MCF 10A (cell line): ENCODE results near the gene CRYGN. TPM values are rescaled to one million over a fixed set of nuclear protein-coding genes. Genes with fewer than 3 reads are reported as not detected.

Source experiments
- BruUV-seq: library from RNA; stranded (reverse); fragments of 400-500 nt; replicated peaks from 2 replicates; lab custom pipeline; 2021; lab: Mats Ljungman, UMichigan
- CTCF ChIA-PET: fragments of 300-600 bp; sonication (Branson Sonifier 250); formaldehyde crosslinking; extraction: SDS; loops from one replicate; lab custom pipeline; 2021; ENCODE audit warnings: antibody characterized with exemption, inconsistent platforms; lab: Yijun Ruan, JAX
- POLR2A ChIA-PET: fragments of 300-600, 350-650 bp; sonication (Branson Sonifier 250); formaldehyde crosslinking; extraction: SDS; loops from one replicate; lab custom pipeline; 2020; ENCODE audit warnings: antibody characterized with exemption, inconsistent platforms; lab: Yijun Ruan, JAX
- DNase-seq: peaks from one replicate; pipeline ENCODE4 v3.0.0-alpha.2; 2018; ENCODE audit not compliant: unreplicated experiment
- H3K27ac Mint-ChIP-seq: one replicate; pipeline ENCODE4 v1.8.0; 2022; ENCODE audit warnings: mild to moderate bottlenecking, low read depth, mixed read lengths; ENCODE audit not compliant: unreplicated experiment
- H3K27me3 Mint-ChIP-seq: one replicate; pipeline ENCODE4 v1.8.0; 2022; ENCODE audit warnings: mixed read lengths; ENCODE audit not compliant: insufficient read depth, unreplicated experiment
- H3K36me3 Mint-ChIP-seq: one replicate; pipeline ENCODE4 v1.8.0; 2022; ENCODE audit warnings: mild to moderate bottlenecking, moderate library complexity, mixed read lengths; ENCODE audit not compliant: insufficient read depth, unreplicated experiment
- H3K4me1 Mint-ChIP-seq: one replicate; pipeline ENCODE4 v1.8.0; 2022; ENCODE audit warnings: mixed read lengths; ENCODE audit not compliant: insufficient read depth, unreplicated experiment
- H3K4me3 Mint-ChIP-seq: one replicate; pipeline ENCODE4 v1.8.0; 2022; ENCODE audit warnings: mild to moderate bottlenecking, moderate library complexity, mixed read lengths; ENCODE audit not compliant: unreplicated experiment
- H3K9me3 Mint-ChIP-seq: one replicate; pipeline ENCODE4 v1.8.0; 2022; ENCODE audit warnings: mixed read lengths; ENCODE audit not compliant: unreplicated experiment
- CTCF ChIP-seq: fragments of 200-600 bp; IDR thresholded peaks from one replicate; pipeline ENCODE4 v1.8.0; 2022; ENCODE audit warnings: antibody characterized with exemption, mild to moderate bottlenecking; ENCODE audit not compliant: unreplicated experiment
- intact Hi-C: fragments of 100-400 bp; cut with micrococcal nuclease; formaldehyde crosslinking; loops from 2 replicates; pipeline ENCODE4 v1.14.1; 2022
- total RNA-seq: library from RNA; stranded (reverse); gene quantifications from 2 replicates; pipeline ENCODE4 v1.2.3, GENCODE V29; 2022

The CRYGN gene
- total RNA-seq, 1 experiment from 2014 or later: not detected

GRCh38 chr7:151398446-151399304 lies 41.3 kb downstream of the CRYGN start:
- BruUV-seq: no TSS peak
- intact Hi-C loops: no loop called here
- DNase-seq: no peak
- Mint-ChIP-seq H3K36me3 (no peaks in the 10 kb centered on the region), H3K27ac (no peak overlapping the region), H3K4me3 (no peak overlapping the region), H3K4me1 (peaks cover 2% of the 10 kb centered on the region), H3K27me3 (peaks cover under 1% of the 10 kb centered on the region), H3K9me3 (no peaks in the 10 kb centered on the region)
- TF ChIP-seq CTCF: no peak
- ChIA-PET CTCF (interaction anchor here (0.7 to 1.8 kb wide), 4 partner anchors 30 to 50 kb away, joined by 3 to 4 read pairs (median 4); no protein-coding TSS in a partner anchor), POLR2A (no interaction called here)

GRCh38 chr7:151397026-151397425 lies 42.9 kb downstream of the CRYGN start:
- intact Hi-C loops: no loop called here
- POLR2A ChIA-PET: no interaction called here
- H3K27me3 Mint-ChIP-seq: peaks cover 12% of the 10 kb centered on the region
- no peaks in the 10 kb centered on the region for H3K4me1 Mint-ChIP-seq
- DNase-seq: no peak
- TF ChIP-seq CTCF: no peak
- no peaks in the 10 kb centered on the region for H3K36me3 Mint-ChIP-seq
- no peak overlapping the region for H3K4me3 Mint-ChIP-seq
- CTCF ChIA-PET: interaction anchor here (0.5 to 1.8 kb wide), 4 partner anchors 51 to 93 kb away, joined by 3 to 6 read pairs (median 5); no protein-coding TSS in a partner anchor
- BruUV-seq: no TSS peak
- no peak overlapping the region for H3K27ac Mint-ChIP-seq
- H3K9me3 Mint-ChIP-seq: no peaks in the 10 kb centered on the region

DNA sequence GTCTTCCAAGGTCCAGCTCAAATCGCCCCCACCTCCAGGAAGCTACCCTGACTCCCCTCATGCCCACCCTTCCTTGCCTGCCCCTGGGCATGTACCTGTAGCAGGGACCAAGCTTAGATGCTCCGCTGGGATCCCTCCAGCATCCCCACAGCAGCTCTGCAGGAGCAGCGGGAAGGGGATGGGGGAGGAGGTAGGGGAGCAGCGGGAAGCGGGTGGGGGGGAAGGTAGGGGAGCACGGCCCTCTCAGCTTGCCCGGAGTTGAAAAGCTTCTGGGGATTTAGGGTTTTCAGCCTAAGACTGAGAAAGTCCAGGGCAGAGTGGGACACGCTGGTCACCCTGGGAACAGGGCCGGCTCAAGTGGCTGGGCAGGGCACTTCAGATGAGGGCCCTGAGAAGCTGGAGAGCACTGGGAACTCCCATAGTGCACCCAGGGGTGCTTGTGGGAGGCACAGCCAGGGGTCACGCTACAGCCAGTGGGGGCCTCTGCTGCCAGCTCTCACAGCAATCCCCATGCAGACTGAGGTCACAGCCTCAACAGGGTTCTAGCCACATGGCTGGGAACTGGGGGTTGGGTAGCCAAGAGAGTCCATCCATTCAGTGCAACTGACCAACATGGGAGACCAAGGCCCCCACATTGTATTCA lies 43.5 kb downstream of the CRYGN start:
- no peak for DNase-seq
- Mint-ChIP-seq H3K27ac (no peak overlapping the region), H3K4me1 (no peaks in the 10 kb centered on the region), H3K4me3 (no peak overlapping the region), H3K36me3 (no peaks in the 10 kb centered on the region), H3K9me3 (no peaks in the 10 kb centered on the region), H3K27me3 (peaks cover 17% of the 10 kb centered on the region)
- CTCF ChIA-PET: interaction anchor here (0.5 to 1.8 kb wide), 5 partner anchors 51 to 1730 kb away, joined by 3 to 6 read pairs (median 4); no protein-coding TSS in a partner anchor
- intact Hi-C loops: no loop called here
- TF ChIP-seq CTCF: no peak
- POLR2A ChIA-PET: no interaction called here
- BruUV-seq: no TSS peak

DNA sequence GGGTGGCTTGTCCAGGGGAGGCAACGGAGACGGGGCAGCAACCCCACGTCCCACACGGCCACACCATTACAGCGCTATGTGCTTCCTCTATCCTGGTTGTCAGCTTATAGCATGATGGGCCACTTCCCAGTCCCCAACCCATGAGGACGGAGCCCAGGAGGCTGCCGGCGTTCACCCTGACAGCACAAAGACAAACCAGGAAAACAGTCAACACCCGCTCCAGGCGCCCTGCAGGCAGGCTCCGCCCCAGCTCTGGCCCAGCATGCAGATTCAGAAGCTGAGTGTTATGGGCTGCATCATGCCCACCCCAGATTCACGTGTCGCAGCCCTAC lies 44.9 kb downstream of the CRYGN start:
- intact Hi-C loops: no loop called here
- H3K4me1 Mint-ChIP-seq: no peaks in the 10 kb centered on the region
- no peaks in the 10 kb centered on the region for H3K36me3 Mint-ChIP-seq
- TF ChIP-seq CTCF: no peak
- no peak overlapping the region for H3K27ac Mint-ChIP-seq
- H3K4me3 Mint-ChIP-seq: no peak overlapping the region
- ChIA-PET POLR2A (no interaction called here), CTCF (no interaction called here)
- H3K9me3 Mint-ChIP-seq: no peaks in the 10 kb centered on the region
- no TSS peak for BruUV-seq
- H3K27me3 Mint-ChIP-seq: peaks cover 32% of the 10 kb centered on the region
- no peak for DNase-seq
